ENCODE data around the gene SLC66A3. TPM values are rescaled to one million over a fixed set of nuclear protein-coding genes. Genes with fewer than 3 reads are reported as not detected.
A peak's percentile ranks its signal among the peaks of the same experiment; 100 is the strongest.

SLC66A3 gene
- total RNA-seq, 1 donor from 2014 or later: 17.6 TPM

- Histone ChIP-seq H3K36me3 (ENCODE audit: control insufficient read depth, insufficient read depth, low read length) (no peaks in the 10 kb centered on the region), H3K27me3 (ENCODE audit: control insufficient read depth, insufficient read depth, low read length) (no peaks in the 10 kb centered on the region), H3K4me3 (ENCODE audit: low read depth, low read length) (no peak overlapping the region)
- FAIRE-seq (no peak), DNase-seq (ENCODE audit: low read depth) (no peak)
- TF ChIP-seq CTCF (IDR thresholded peaks at IDR 0.05; ENCODE audit: insufficient read depth, low read length, severe bottlenecking): no peak
Observed at GRCh38 chr2:11187731-11188130, 32.5 kb downstream of the SLC66A3 start.

- no peak overlapping the region for H3K4me3 ChIP-seq (ENCODE audit: low read depth, low read length)
- no peak for TF ChIP-seq CTCF (IDR thresholded peaks at IDR 0.05; ENCODE audit: insufficient read depth, low read length, severe bottlenecking)
- no peaks in the 10 kb centered on the region for H3K27me3 ChIP-seq (ENCODE audit: control insufficient read depth, insufficient read depth, low read length)
- FAIRE-seq (no peak), DNase-seq (ENCODE audit: low read depth) (no peak)
- H3K36me3 ChIP-seq (ENCODE audit: control insufficient read depth, insufficient read depth, low read length): peaks cover 4% of the 10 kb centered on the region
Observed at GRCh38 chr2:11196246-11196645, 41.0 kb downstream of the SLC66A3 start.

- TF ChIP-seq CTCF (IDR thresholded peaks at IDR 0.05; ENCODE audit: insufficient read depth, low read length, severe bottlenecking): no peak
- no peak for FAIRE-seq
- peaks cover 7% of the 10 kb centered on the region for H3K36me3 ChIP-seq (ENCODE audit: control insufficient read depth, insufficient read depth, low read length)
Observed at GRCh38 chr2:11200651-11201050, 45.4 kb downstream of the SLC66A3 start.

GRCh38 chr2:11201969-11202368, 46.7 kb downstream of the SLC66A3 start:
- TF ChIP-seq CTCF (IDR thresholded peaks at IDR 0.05; ENCODE audit: insufficient read depth, low read length, severe bottlenecking): no peak
- Histone ChIP-seq H3K27me3 (ENCODE audit: control insufficient read depth, insufficient read depth, low read length) (no peaks in the 10 kb centered on the region), H3K4me3 (ENCODE audit: low read depth, low read length) (no peak overlapping the region), H3K36me3 (ENCODE audit: control insufficient read depth, insufficient read depth, low read length) (peaks cover 3% of the 10 kb centered on the region)
- FAIRE-seq: no peak
- DNase-seq (ENCODE audit: low read depth): no peak

More at GRCh38 chr2:11200651-11201050, 45.4 kb downstream of the SLC66A3 start:
- no peak for DNase-seq (ENCODE audit: low read depth)
- Histone ChIP-seq H3K27me3 (ENCODE audit: control insufficient read depth, insufficient read depth, low read length) (no peaks in the 10 kb centered on the region), H3K4me3 (ENCODE audit: low read depth, low read length) (no peak overlapping the region)

- FAIRE-seq (no peak), DNase-seq (ENCODE audit: low read depth) (peak; percentile 57)
- TF ChIP-seq CTCF (IDR thresholded peaks at IDR 0.05; ENCODE audit: insufficient read depth, low read length, severe bottlenecking): no peak
- H3K4me3 ChIP-seq (ENCODE audit: low read depth, low read length): no peak overlapping the region
- no peaks in the 10 kb centered on the region for H3K27me3 ChIP-seq (ENCODE audit: control insufficient read depth, insufficient read depth, low read length)
- H3K36me3 ChIP-seq (ENCODE audit: control insufficient read depth, insufficient read depth, low read length): peaks cover 3% of the 10 kb centered on the region
Observed at GRCh38 chr2:11203480-11203879, 48.2 kb downstream of the SLC66A3 start.

GRCh38 chr2:11208083-11208482, 52.8 kb downstream of the SLC66A3 start:
- FAIRE-seq (no peak), DNase-seq (ENCODE audit: low read depth) (no peak)
- no peak for TF ChIP-seq CTCF (IDR thresholded peaks at IDR 0.05; ENCODE audit: insufficient read depth, low read length, severe bottlenecking)
- Histone ChIP-seq H3K4me3 (ENCODE audit: low read depth, low read length) (no peak overlapping the region), H3K27me3 (ENCODE audit: control insufficient read depth, insufficient read depth, low read length) (no peaks in the 10 kb centered on the region), H3K36me3 (ENCODE audit: control insufficient read depth, insufficient read depth, low read length) (peaks cover 2% of the 10 kb centered on the region)

Data from bronchial epithelial cell (primary cell).